Measurements from ENCODE around the gene CD58.
A peak's percentile ranks its signal among the peaks of the same experiment; 100 is the strongest.
"Not testable (repeated sequence)": the region's sequence is repeated elsewhere in the genome, so short reads cannot be mapped to it uniquely, and the experiment has no call there.

Gene CD58

GRCh38 chr1:116593401-116593800 lies 22.6 kb upstream of the CD58 start:
- not testable (repeated sequence) for DNase-seq (ENCODE audit: low read depth in 2 of 2)

- DNase-seq (ENCODE audit: low read depth in 2 of 2), result not testable (repeated sequence)
These were observed 21.3 kb upstream of the CD58 start for GRCh38 chr1:116591951-116592605.

GRCh38 chr1:116591006-116591950 lies 20.5 kb upstream of the CD58 start:
- not testable (repeated sequence) for DNase-seq (ENCODE audit: low read depth in 2 of 2)

- not testable (repeated sequence) for DNase-seq (ENCODE audit: low read depth in 2 of 2)
These were observed 19.7 kb upstream of the CD58 start for GRCh38 chr1:116590359-116591005.

GRCh38 chr1:116589101-116589735 lies 18.4 kb upstream of the CD58 start:
- DNase-seq (ENCODE audit: low read depth in 2 of 2), result not testable (repeated sequence)

- no peak for DNase-seq (ENCODE audit: low read depth in 2 of 2)
These were observed 16.8 kb upstream of the CD58 start for GRCh38 chr1:116587501-116588227.

- no peak for DNase-seq (ENCODE audit: low read depth in 2 of 2)
These were observed 15.9 kb upstream of the CD58 start for GRCh38 chr1:116586741-116587143.

- DNase-seq (ENCODE audit: low read depth in 2 of 2), result no peak
These were observed 15.1 kb upstream of the CD58 start for GRCh38 chr1:116585886-116586285.

GRCh38 chr1:116581323-116581885 lies 10.6 kb upstream of the CD58 start:
- no peak for DNase-seq (ENCODE audit: low read depth in 2 of 2)

- DNase-seq (ENCODE audit: low read depth in 2 of 2), result no peak
These were observed 9.9 kb upstream of the CD58 start for GRCh38 chr1:116580446-116581322.

- no peak for DNase-seq (ENCODE audit: low read depth in 2 of 2)
These were observed 8.5 kb upstream of the CD58 start for GRCh38 chr1:116579259-116579875.

GRCh38 chr1:116578581-116578980 lies 7.8 kb upstream of the CD58 start:
- DNase-seq (ENCODE audit: low read depth in 2 of 2), result no peak

- no peak for DNase-seq (ENCODE audit: low read depth in 2 of 2)
These were observed 7.0 kb upstream of the CD58 start for GRCh38 chr1:116577759-116578314.

GRCh38 chr1:116574581-116575291 lies 3.9 kb upstream of the CD58 start:
- peak; percentile 14 to 33 for DNase-seq (ENCODE audit: low read depth in 2 of 2)

GRCh38 chr1:116573431-116574095 lies 2.7 kb upstream of the CD58 start:
- DNase-seq (ENCODE audit: low read depth in 2 of 2), result no peak

GRCh38 chr1:116572771-116573430 lies 2.1 kb upstream of the CD58 start:
- DNase-seq (ENCODE audit: low read depth in 2 of 2), result no peak

- no peak for DNase-seq (ENCODE audit: low read depth in 2 of 2)
These were observed 1.3 kb upstream of the CD58 start for GRCh38 chr1:116572099-116572498.
